GM12892 (cell line): ENCODE measurements around the gene SS18L1.

Experiments
- POLR2A ChIP-seq: IDR thresholded peaks from 2 replicates; pipeline ENCODE4 v1.6.1; 2011; ENCODE audit warnings: low read depth, low read length, control low read depth
- POLR2AphosphoS5 ChIP-seq: IDR thresholded peaks from 2 replicates; pipeline ENCODE4 v1.6.1; 2011; ENCODE audit warnings: low read depth, low read length, control low read depth

DNA sequence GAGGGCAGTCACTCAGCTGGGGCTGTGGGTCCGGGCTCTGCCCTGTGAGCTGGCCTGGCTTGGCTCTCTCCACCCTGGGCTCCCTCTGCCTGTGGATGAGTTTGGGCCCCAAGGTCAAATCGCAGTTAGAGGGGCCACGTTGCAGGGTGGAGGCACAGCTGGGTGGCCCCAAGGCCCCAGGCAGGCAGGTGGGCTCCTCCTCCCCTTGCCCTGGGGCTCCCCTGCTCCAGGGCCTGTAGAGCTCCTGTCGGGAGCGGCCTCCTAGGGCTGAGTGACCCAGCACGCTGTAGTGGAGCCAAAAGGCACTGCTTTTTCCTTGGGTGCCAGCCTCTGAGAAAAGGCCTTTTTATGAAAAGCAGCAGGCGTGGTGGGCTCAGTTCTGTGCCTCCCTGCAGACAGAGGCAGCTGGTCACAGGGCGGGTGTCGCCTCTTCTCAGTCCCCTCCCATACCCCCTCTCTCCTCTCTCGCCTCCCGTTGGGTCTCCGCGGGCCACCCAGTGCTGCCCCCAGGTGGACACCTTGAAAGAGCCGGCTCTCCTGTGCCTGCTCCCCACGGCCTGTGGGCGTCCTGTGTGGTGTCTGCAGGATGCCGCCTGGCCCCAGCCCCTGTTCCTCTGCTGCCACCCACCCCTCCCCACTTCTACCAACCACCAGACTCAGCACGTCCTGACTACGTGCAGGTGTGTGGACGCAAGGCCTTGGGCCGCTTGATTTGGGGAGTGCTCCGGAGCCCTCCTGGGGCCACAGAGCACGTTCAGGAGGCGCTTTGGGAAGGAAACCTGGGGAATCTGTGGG, 13.2 kb downstream of the SS18L1 start:
- TF ChIP-seq POLR2A (no peak), POLR2AphosphoS5 (no peak)
